Measurements from ENCODE around the gene FOXC1. TPM values are rescaled to one million over a fixed set of nuclear protein-coding genes. Genes with fewer than 3 reads are reported as not detected.

FOXC1 gene
- total RNA-seq, 4 donors from 2014 or later, result 3.8 to 10.1 (median 6.7) TPM

DNA sequence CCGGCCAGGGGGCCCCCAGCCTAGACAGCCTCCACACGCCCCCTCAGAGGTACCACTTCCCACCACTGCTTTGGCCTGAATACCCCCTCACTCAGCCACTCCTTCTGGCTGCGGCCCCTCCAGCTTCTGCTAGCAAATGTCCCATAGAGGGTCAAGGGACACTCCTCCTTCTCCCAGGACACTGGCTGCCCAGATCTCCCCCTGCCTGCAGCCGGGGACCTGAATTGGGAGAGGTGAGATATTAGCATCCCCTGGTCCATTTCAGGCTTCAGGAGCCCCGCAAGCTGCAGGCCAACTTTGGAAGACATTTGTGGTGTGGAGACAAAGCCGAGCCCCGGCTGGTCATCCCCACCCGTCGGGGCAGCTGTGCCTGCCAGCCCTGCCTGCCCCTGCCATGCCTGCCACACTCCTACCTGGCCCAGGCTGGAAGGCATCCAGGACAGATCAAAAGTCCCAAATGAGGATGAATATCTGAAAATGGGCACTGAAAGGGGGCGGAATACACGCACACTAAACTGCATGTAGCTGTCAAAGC is 32.5 kb upstream of the FOXC1 start:
- no peak for TF ChIP-seq CTCF (IDR thresholded peaks at IDR 0.05)
- ATAC-seq (ENCODE audit: low FRiP score) (no peak), DNase-seq (ENCODE audit: low spot score) (no peak)

- no peak for TF ChIP-seq CTCF (IDR thresholded peaks at IDR 0.05)
- ATAC-seq (ENCODE audit: low FRiP score) (no peak), DNase-seq (ENCODE audit: low spot score) (no peak)
Measured at GRCh38 chr6:1577896-1578745, 31.6 kb upstream of the FOXC1 start.

DNA sequence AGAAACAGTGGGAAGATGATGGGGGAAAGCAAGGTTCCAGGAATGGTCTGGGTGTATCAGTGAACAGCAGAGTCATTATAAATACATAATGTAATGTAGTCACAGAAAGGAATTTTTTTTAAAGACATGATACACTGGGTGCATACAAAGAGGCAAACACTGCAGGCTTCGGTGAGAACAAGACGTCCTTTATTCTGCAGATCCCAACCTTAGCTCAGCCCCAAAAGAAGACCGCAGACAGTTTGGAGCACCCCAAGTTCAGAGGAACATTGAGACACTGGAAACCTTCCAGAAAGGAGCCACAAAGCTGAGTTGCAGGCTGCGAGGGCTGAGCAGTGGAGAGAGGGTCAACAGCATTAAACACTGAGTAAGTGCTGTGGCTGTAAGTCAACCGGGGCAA is 30.6 kb upstream of the FOXC1 start:
- ATAC-seq (ENCODE audit: low FRiP score) (no peak), DNase-seq (ENCODE audit: low spot score) (no peak)
- no peak for TF ChIP-seq CTCF (IDR thresholded peaks at IDR 0.05)

DNA sequence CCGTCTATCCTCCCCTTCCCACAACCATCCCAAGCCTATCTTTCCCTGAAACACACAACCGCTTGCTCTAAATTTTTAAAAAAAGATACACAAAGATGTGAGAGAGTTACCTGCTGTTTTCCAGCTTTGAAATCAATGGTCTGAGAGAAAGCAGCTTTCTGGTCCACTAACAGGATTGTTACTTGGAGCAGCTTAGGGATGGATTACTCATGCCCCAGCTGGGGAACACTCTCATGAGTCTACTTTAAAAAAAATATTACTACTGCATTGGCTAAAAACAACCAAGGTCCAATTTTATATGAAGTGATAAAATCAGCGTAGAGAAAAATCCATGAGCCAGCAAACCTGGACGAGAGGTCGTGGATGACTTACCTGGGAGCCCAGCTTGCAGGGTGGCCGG is 29.6 kb upstream of the FOXC1 start:
- no peak for TF ChIP-seq CTCF (IDR thresholded peaks at IDR 0.05)
- ATAC-seq (ENCODE audit: low FRiP score) (no peak), DNase-seq (ENCODE audit: low spot score) (no peak)

DNA sequence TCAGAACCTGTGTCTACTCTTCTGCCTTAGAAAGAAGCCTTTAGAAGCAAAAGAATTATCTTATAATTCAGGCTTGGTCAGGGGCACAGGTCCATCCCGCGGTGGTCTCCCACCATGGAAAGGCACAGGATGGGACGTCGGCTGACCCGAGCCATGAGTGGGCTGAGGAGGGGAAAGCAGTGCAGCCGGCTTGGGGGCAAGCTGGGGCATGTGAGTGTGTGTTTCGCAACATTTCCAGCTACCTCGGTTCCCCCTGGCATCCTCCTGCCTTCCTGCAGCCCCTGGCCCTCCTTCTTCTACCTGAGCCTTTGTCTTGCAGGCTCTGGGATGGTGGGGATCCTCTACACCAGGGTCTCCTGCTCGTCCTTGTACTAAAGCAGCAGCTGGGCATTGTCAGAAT is 29.1 kb upstream of the FOXC1 start:
- no peak for TF ChIP-seq CTCF (IDR thresholded peaks at IDR 0.05)
- DNase-seq (ENCODE audit: low spot score), result no peak
- ATAC-seq (ENCODE audit: low FRiP score), result no peak

DNA sequence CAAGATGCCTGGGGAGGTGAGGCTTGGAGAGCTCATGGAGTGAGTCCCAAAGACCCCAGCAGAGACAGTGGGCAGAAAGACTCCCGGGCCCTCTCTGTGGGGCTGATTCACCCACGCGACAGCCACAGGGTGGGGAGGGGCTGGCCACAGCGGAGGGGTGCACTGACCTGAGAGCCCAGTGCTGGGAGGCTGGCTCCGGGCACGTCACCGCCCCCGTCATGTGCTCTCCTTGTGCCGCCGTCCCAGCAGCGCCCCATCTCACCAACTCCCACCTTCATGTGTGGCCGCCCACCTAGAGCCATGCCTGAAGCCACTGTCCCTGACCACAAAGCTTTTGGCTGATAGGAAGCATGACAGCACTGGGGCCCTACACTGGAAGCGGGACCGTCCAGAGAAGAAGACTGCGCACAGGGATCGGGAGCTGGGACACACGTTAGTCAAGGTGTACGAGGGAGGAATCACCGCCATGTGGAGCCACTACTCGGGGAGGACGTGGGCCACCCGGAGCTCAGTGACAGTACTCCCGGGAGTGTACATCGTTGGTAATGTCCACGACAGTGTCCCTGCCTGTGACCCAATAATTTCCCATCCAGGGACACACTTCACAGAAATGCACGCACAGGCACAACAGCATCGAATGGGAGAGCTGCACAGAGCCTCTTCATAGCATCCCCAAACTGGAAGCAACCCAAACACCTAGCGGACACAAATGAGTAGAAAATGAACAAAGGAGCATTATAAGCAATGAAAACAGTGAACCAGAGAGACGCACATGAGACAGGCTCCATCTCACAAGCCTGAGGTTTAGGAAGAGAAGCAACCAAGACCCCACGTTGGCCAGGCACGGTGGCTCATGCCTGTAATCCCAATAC is 28.4 kb upstream of the FOXC1 start:
- ATAC-seq (ENCODE audit: low FRiP score) (no peak), DNase-seq (ENCODE audit: low spot score) (no peak)
- TF ChIP-seq CTCF (IDR thresholded peaks at IDR 0.05), result no peak

All from omental fat pad (tissue), 4 donors.